Left renal cortex interstitium (tissue), 4 donors: ENCODE results near the gene SLC29A1. TPM values are rescaled to one million over a fixed set of nuclear protein-coding genes. Genes with fewer than 3 reads are reported as not detected.
A peak's percentile ranks its signal among the peaks of the same experiment; 100 is the strongest.
"Not testable (repeated sequence)": the region's sequence is repeated elsewhere in the genome, so short reads cannot be mapped to it uniquely, and the experiment has no call there.

ENCODE experiments used
- DNase-seq, 4 donors: peaks; one replicate each; pipeline ENCODE4 v3.0.0-alpha.2; 2013; ENCODE audit warnings: low read depth in 4 of 4, low spot score in 2 of 4, missing footprints in 1 of 4
- polyA plus RNA-seq, 4 donors: library from polyadenylated mRNA; unstranded; fragments of 120-200 nt; gene quantifications; one replicate each; pipeline ENCODE4 v1.2.1, GENCODE V29; 2013; ENCODE audit not compliant: insufficient read length in 4 of 4

The SLC29A1 gene
- polyA plus RNA-seq, 4 donors = 34.1 to 37.4 (median 35.7) TPM

- DNase-seq = no peak
These were observed 30.0 kb upstream of the SLC29A1 start for GRCh38 chr6:44193307-44193910.

GRCh38 chr6:44194326-44194725, 29.1 kb upstream of the SLC29A1 start:
- no peak for DNase-seq

DNA sequence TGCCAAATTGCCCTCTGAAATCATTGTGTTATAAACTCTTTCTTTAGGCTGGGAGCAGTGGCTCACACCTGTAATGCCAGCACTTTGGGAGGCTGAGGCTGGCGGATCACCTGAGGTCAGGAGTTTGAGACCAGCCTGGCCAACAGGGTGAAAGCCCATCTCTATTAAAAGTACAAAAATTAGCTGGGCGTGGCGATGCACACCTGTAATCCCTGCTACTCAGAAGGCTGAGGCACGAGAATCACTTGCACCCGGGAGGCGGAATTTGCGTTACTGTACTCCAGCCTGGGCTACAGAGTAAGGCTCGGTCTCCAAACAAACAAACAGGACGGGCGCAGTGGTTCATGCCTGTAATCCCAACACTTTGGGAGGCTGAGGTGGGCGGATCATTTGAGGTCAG, 27.0 kb upstream of the SLC29A1 start:
- not testable (repeated sequence) for DNase-seq

GRCh38 chr6:44198684-44199083, 24.7 kb upstream of the SLC29A1 start:
- no peak for DNase-seq

- DNase-seq = no peak
These were observed 23.5 kb upstream of the SLC29A1 start for GRCh38 chr6:44199883-44200282.

DNA sequence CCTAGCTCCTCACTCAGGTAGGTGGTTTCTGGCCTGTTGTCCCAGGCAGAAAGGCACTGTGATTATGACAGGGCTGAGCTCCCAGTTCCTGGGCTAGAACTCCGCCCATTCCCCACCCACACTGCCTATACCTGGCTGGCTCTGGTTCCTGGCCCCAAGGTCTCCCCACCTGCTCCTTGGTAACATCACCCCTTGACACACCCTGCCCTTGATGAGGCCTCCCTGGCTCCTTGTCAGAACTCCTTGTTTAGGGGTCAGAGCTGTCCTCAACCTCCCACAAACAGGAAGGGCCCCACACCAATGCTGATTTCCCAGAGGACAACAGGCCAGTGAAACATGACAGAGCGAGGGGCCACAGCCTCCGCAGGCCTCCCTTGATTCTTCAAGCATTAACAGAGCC, 22.2 kb upstream of the SLC29A1 start:
- DNase-seq = no peak

DNA sequence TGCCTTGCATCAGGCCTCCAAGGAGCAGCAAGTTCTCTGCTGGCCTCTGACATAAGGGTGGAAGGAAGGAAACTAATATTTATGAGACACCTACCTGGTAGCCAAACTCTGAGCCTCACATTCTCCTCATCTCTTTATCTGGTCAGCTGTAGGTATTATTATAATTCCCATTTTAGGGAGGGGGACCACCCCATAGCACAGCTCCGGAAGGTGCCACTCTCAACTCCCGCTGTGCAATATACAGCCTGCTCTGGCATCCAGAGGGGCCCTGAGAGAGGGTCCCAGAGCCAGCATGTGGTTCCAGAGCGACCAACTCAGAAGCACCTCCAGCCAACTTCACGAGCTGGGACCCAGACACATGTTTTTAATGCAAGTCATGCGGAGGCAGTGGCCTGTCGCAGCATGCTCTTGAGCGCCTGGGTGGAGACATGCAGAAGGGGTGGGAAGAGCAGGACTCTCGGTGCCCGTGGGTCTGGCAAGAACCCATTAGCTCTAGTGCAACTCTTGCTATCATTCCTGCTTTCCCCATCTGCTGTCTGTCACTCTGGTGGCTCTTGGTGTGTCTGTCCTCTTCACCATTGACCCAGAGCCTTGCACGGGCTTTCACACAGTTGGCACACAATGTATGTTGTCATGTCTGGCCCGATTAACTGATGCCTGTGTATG, 21.6 kb upstream of the SLC29A1 start:
- no peak for DNase-seq

GRCh38 chr6:44202332-44202971, 20.9 kb upstream of the SLC29A1 start:
- DNase-seq = no peak

DNA sequence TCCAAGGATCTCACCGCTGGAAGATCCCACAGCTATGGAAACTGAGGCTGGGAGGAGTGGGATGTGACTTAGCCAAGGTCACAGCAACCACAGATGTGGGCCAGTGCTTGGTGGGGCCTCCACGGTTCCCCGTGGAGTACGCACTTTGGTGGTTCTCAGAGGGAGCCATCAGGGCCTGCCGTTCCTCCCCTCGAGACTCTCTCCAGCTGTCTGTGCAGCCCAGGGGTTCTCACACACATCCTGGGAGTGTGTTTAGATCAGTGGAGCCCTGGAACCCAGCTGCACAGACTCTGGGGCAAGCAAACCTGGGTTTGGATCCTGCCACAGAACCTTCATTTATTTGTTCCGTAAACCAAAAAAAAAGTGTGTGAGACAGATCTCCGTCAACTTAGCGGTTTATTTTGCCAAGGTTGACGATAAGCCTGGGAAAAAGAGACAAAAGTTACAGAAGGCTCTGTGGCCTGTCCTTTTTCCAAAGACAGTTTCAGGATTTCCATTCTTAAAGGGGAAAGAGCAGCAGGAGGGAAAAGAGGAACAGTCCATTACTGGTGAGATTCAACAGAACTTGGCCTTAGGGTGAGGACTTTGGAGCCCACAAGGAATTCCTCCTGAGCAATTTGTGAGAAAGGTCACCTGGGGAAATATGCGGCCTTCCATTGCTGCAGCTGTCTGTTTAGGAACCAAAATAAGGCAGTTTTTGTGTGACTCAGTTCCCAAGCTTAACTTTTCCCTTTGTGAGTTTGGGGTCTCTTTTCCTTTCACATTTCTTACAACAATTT, 20.2 kb upstream of the SLC29A1 start:
- DNase-seq = no peak

DNA sequence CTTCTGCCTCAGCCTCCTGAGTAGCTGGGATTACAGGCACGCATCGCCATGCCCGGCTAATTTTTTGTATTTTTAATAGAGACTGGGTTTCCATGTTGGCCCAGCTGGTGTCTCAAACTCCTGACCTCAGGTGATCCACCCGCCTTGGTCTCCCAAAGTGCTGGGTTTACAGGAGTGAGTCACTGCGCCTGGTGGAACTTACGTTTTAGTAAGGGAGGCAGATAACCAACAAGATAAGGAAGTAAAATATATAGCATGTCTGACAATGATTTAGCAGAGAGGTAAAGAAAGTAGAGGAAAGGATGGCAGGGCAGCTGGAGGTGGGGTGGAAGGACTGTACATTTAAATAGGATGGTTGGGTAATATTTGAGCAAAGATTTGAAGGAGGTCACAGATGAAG, 19.4 kb upstream of the SLC29A1 start:
- no peak for DNase-seq

- DNase-seq = no peak
These were observed 15.4 kb upstream of the SLC29A1 start for GRCh38 chr6:44207966-44208365.

DNA sequence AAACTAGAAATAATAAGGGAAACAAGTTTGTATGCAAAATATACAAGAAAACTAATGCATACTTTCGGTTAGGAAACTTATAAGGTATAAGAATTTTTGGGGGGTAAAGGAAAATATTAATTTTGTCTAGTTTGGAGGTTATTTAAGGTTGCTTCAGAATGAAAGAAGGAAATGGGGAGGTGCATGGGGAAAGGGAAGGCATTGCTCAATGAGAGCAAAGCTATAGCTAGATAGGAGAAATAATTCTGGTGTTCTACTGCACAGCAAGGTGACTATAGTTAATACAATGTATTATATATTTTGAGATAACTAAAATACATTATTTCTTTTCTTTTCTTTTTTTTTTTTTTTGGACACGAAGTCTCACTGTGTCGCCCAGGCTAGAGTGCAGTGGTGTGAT, 12.1 kb upstream of the SLC29A1 start:
- no peak for DNase-seq

GRCh38 chr6:44214307-44214706, 9.1 kb upstream of the SLC29A1 start:
- no peak for DNase-seq

GRCh38 chr6:44216677-44217331, 6.6 kb upstream of the SLC29A1 start, which contains the start of gene MYMX:
MYMX (plus strand) TSS chr6:44216926; CDS start chr6:44217472, 546 bp downstream.
- DNase-seq = no peak

GRCh38 chr6:44217332-44218143, 5.9 kb upstream of the SLC29A1 start:
- no peak for DNase-seq

DNA sequence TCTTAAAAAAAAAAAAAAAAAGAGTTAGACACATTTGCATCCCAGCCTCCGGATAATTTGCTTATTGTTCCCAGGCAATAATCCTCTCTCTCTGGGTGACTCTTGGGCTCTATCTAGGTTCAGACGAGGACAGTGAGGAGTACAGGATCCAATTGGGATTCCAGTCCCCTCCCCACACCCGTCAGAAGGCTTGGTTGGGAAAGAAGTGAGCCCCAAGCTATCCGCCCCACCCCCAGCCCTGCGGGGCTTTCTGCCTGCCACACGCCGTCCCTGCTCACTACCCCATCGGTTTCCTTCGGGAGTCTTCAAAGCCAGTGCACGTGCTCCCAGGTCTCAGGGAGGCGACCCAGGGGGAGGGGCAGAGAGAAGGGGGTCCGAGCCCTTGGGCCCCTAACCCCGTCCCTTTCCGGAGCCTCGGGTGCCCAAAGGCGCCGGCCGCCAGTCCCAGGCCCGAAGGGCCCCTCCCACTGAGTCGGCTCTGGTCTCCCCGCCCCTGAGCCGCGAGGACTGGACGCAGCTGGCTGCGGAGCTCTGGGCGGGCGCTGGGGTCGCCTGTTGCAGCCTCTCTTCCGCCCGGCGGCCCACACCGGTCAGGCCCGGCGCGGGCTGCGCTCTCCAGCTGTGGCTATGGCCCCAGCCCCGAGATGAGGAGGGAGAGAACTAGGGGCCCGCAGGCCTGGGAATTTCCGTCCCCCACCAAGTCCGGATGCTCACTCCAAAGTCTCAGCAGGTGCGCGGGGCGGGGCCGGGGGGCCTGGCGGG, 4.2 kb upstream of the SLC29A1 start:
- peak in 2 of 4 donors; percentile 82 to 83 for DNase-seq

GRCh38 chr6:44219815-44220784, 3.3 kb upstream of the SLC29A1 start:
- no peak for DNase-seq

- DNase-seq = no peak
These were observed 2.5 kb upstream of the SLC29A1 start for GRCh38 chr6:44220913-44221290.
